Bone marrow (tissue), 2 donors: ENCODE data around the gene PIK3CA.

Source experiments
- DNase-seq, 2 donors: peaks; one replicate each; lab custom pipeline; 2025; lab: John Stamatoyannopoulos, UW

Gene PIK3CA

DNA sequence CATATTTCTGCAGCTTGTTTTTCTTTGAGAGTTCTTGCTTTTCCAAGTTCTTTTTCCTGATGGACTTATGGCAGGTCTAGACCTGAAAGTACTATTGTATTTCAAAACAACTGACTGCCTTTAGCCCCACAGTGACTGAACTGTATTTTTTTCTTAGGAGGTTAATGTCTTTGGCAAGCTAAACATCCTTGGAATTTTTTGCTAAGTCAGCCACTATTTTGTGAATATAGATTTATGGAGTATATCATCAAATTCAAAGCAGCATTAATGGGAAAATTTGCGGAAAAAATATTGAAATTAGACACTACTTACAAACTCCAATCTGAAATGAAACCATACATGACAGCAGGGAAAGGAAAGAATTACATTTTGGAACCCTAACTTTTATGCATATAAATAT is 8.6 kb downstream of the PIK3CA start:
- DNase-seq = no peak

DNA sequence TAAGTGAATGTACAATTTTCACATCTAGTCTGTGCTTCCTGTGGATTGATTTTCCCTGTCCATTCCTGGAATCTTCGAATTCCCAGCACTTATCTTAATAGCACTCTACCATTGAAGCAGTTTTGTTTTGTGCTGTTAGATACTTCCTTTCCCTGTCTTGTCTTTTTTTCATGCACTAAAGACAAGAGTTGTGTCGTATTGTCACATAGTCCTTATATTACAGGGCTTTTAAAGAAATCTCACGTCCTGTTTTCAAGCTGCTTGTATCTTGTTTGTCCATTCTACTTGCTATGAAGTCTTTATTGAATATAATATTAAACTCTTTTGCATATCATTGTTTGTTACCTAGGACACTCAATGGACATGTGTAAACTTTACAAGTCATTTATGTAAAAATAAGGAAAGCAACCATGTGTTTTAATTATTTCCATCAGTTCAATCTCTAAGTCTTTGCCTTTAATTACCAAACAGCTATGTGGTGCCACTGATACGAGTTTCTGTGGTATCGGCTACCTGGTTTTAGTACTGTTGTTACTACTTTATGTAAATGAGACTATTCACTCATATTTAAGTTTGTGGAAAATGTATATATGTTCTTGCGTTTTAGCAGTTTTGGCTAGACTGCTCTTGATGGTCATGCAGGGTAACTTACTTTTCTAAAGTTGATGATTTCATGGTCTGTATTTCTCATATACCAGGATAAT is 10.3 kb downstream of the PIK3CA start:
- no peak for DNase-seq

- no peak for DNase-seq
Measured at GRCh38 chr3:179163503-179163902, 15.3 kb downstream of the PIK3CA start.

DNA sequence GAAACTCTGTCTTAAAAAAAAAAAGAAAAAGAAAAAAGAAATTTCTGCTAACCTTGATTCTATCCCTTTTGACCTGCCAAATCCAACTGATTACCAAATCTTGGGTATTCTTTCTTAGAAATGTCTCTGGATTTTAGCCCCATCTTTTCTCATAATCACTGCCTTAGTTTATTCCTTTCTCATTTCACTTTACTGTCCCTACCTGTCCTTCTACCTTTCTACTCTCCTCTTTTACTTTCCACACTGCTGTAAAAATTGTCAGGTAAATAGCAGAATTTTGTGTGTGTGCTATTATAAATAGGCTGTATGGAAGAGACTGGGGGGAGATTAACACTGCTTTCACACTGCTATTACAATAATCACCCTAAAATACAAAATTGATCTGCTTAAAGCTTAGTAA is 16.7 kb downstream of the PIK3CA start:
- no peak for DNase-seq

GRCh38 chr3:179166561-179167201 is 18.5 kb downstream of the PIK3CA start:
- DNase-seq = no peak

GRCh38 chr3:179168918-179169317 is 20.8 kb downstream of the PIK3CA start:
- no peak for DNase-seq

DNA sequence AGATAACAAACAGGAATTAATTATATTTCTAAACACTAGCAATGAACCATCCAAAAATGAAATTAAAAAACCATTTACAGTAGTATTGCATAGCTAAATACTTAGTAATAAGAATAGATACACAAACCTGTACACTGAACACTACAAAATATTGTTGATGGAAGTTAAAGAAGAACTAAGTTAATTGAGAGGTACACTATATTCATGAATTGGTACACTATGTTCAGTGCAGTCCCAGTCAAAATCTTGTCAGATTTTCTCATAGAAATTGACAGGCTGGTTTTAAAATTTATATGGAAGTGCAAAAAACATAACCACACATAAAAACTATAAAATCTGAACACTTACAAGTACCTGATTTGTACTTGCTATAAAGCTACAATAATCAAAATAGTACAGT is 24.4 kb downstream of the PIK3CA start:
- no peak for DNase-seq

GRCh38 chr3:179174316-179174715 is 26.2 kb downstream of the PIK3CA start:
- no peak for DNase-seq

- DNase-seq = no peak
Measured at GRCh38 chr3:179174898-179175297, 26.7 kb downstream of the PIK3CA start.

GRCh38 chr3:179175358-179175757 is 27.2 kb downstream of the PIK3CA start:
- no peak for DNase-seq

DNA sequence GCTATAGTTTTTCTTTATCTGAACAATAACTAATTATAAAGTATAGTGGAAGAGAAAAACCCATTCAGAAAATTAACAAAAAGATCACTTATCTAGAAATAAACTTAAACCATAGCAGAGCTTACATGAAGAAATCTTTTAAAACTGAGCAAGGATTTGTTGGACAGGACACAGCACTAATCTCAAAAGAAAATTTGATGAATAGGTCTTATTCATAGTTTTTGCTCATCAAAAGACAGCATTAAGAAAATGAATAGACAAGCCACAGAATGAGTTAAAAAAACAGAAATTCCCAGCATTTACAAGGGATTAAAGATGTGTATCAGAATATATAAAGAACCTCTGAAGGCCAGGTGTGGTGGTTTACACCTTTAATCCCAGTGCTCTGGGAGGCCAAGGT is 29.5 kb downstream of the PIK3CA start:
- DNase-seq = no peak

DNA sequence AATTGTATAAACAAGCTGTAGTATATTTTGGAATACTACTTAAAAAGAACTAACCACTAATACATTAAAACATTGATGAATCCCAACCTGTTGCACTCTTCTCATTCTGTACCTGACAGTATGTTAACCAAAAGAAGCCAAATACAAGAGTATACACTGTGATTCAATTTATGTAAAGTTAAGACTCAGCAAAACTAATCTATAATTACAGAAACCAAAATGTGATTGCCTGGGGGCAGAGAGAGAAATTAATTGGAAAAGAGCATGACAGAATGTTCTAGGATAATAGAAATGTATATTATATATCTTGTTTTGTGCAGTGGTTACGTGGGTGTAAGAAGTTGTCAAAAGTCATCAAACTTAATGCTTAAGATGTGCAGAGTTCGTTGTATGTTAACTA is 31.1 kb downstream of the PIK3CA start:
- DNase-seq = no peak

DNA sequence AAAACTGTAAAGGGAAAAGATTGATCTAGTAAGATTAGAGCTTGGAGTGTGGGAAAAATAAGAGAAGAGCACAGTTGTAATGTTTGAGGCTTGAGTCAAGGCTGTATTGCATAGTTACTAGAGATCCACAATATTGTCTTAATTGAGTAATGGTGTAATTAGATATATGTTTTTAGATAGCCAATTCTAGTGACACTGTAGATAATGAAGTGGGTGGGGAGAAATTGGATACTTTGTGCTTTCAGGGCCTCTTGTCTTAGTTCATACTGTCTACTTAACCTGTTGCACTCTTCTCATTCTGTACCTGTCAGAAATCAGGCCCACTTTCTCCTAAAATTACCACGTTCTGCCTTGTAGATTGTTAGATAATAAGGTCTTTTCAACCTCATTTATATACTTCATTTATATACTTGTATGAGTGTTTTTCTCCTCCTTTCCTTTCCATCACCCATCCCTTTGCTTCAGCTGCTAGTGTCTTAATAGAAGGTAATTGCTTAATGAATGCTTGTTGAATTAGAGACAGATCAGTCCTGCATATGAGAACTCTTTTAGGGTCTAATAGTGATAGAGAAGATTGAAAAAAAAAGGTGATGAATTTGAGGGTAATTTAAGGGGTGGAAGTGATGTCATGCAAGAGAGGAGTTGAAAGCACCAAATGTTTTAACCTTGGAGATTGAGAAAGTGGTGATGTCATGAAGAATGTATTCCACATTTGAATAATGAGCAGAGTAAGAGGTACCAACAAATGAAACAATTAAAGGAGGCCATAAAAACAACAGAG is 32.0 kb downstream of the PIK3CA start:
- no peak for DNase-seq

DNA sequence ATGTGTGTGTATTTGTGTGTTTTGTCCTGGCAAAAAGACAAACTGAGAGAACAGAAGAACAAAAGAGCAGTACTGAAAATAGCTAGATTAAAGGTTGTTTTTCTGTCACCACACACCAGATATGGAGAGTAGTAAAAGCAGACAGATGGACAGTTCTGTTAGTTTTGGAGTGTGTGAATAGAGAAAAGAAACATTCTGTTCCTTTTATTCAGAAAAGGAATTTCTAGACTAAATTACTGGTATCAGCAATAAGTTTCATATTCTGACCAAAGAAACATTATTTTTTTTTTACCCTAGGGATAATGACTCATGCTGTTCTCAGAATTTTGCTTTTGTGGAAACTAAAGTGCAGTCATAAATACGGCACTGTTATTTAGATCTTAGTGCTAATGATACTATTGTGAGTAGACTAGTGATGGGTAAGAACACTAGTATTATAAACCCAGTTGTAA is 32.9 kb downstream of the PIK3CA start:
- DNase-seq = peak in 1 of 2 donors; percentile 16

DNA sequence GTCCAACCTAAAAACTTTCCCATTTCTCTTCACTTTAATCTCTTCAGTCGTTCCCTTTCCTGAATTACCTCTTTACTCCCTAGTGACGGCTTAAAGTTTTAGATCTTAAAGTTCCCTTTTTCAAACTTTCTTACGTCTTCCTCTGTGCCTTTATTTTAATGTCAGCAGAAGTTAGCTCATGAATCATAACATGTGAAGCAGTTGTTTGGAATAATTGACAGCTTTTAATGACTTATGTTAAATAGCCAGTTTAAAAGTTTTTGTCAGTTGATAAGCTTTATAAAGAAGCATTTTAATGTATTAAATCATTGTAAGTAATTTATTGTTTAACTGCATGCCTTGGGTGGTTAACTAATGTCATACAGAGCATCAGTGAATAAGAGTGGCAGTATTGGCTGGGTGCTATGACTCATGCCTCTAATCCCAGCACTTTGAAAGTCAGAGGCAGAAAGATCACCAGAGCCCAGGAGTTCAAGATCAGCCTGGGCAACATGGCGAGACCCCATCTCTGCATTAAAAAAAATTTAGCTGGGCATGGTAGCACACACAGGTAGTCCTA is 33.9 kb downstream of the PIK3CA start:
- peak in 1 of 2 donors; percentile 47 for DNase-seq

GRCh38 chr3:179182902-179183301 is 34.7 kb downstream of the PIK3CA start:
- no peak for DNase-seq

GRCh38 chr3:179184826-179185225 is 36.7 kb downstream of the PIK3CA start:
- no peak for DNase-seq

DNA sequence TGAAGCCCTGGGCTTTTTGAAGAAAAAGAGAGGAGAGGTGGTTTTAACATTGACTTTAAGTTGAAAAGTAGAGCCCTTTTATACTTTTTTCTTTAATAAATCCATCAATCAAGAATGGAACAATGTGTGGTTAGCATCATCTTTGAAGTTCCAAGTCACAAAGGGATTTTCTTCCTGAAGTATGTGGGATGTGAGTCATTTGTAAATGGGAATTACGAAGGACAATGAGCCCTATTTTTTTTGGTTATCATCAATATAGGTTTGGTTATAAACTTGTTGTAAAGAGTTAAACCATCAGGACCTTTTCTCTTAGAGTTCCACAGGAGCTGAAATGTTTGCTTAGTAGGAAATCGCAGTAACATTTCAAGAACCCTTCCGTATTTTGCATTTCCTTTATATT is 38.3 kb downstream of the PIK3CA start:
- DNase-seq = no peak

GRCh38 chr3:179189759-179190158 is 41.6 kb downstream of the PIK3CA start:
- no peak for DNase-seq

DNA sequence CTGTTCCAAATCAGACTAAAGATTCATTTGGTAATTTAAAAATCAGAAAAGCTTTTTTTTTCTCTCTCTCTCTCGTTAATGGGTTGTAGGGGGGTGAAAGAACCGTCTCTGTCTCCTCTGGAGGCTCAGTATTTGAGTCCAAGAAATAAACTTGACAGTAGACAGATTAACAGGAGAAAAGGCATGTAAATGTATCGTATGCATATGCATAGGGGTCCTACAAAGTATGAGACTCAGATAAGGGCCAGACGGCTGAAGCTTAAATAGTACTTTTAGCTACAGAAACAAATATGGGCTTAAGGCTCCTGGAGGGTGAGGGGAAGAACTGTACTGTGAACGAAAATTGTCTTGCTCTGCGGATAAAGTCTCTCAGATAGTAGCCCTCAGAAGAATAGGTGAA is 42.4 kb downstream of the PIK3CA start:
- DNase-seq = no peak

- DNase-seq = no peak
Measured at GRCh38 chr3:179192542-179192941, 44.4 kb downstream of the PIK3CA start.

DNA sequence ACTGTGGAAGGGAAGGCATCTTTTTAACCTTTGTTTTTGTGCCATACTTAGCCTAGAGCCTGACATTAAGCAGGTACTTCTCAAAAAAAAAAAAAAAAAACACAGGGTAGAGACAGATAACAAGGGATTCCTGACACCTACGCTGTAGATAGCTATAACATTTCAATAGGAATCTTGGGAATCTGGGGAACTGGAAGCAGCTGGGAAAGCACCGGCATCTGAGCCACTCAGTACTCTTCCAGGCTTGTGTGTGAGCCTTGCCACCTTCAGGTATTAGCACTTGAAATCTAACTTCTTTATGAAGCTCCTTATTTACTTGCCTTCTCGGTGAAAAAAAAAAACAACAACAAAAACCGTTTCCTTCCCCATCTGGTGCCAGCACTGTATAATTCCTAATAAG is 46.8 kb downstream of the PIK3CA start:
- DNase-seq = no peak

DNA sequence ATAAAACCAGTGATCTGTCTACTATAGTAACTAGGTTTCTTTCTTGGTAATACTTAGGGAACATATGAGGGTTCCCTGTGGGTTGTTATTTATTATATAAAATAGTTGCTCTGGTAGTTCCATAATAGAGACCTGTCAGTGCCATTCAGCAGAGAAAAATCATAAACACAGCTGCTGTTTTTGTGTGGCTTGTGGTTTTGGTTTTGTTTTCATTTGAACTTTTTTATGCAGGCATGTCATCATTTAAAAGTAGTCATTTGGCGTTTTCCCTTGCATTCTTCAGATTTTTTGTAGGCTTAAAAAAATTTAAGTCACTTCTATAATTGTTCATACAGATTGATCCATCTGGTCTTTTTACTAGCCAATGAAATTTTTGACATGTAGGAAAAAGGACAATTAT is 47.9 kb downstream of the PIK3CA start:
- DNase-seq = peak in 1 of 2 donors; percentile 43
